HepG2 (cell line): ENCODE data around the gene SKIL.

Experiments used
- CEBPB ChIP-seq: IDR thresholded peaks from 2 replicates; pipeline ENCODE4 v1.6.1; 2011; ENCODE audit warnings: low read depth, low read length, improper control_type of control experiment, borderline replicate concordance
- CHD4 ChIP-seq: fragments of 200-600 bp; sonication (generic); IDR thresholded peaks from 2 replicates; pipeline ENCODE4 v1.7.0; 2017; ENCODE audit warnings: mild to moderate bottlenecking, low read length, borderline replicate concordance
- E2F1 ChIP-seq: sonication (generic); formaldehyde crosslinking; IDR thresholded peaks from 2 replicates; pipeline ENCODE4 v1.5.0; 2020; ENCODE audit warnings: missing genetic modification reagents
- FOXM1 ChIP-seq: sonication (generic); formaldehyde crosslinking; IDR thresholded peaks from 2 replicates; pipeline ENCODE4 v1.5.0; 2020; ENCODE audit warnings: missing genetic modification reagents
- GZF1 ChIP-seq: sonication (generic); formaldehyde crosslinking; IDR thresholded peaks from 2 replicates; pipeline ENCODE4 v1.5.1; 2020; ENCODE audit warnings: mild to moderate bottlenecking, missing genetic modification reagents
- RERE ChIP-seq: IDR thresholded peaks from 2 replicates; pipeline ENCODE4 v1.6.1; 2016; ENCODE audit warnings: low read depth, missing genetic modification reagents, missing compliant biosample characterization
- U2AF2 ChIP-seq: fragments of 200-400 bp; formaldehyde crosslinking; IDR thresholded peaks from 2 replicates; pipeline ENCODE4 v1.6.1; 2017; ENCODE audit warnings: low read depth, mild to moderate bottlenecking, low read length
- ZBTB21 ChIP-seq: sonication (generic); formaldehyde crosslinking; IDR thresholded peaks from 2 replicates; pipeline ENCODE4 v1.4.0; 2020; ENCODE audit warnings: missing genetic modification reagents
- ZBTB40 ChIP-seq, 2 experiments: fragments of 450-650 bp in 1 of 2; sonication (generic) in 1 of 2; formaldehyde crosslinking in 1 of 2; IDR thresholded peaks; 2 replicates each; pipeline versions ENCODE4 v1.6.1 to v1.8.0; 2016 to 2022; ENCODE audit warnings: antibody characterized with exemption in 1 of 2, mild to moderate bottlenecking in 1 of 2, missing genetic modification reagents in 1 of 2
- ZC3H4 ChIP-seq: sonication (generic); formaldehyde crosslinking; IDR thresholded peaks from 2 replicates; pipeline ENCODE4 v1.4.0; 2020; ENCODE audit warnings: missing genetic modification reagents, borderline replicate concordance
- ZNF138 ChIP-seq: sonication (generic); formaldehyde crosslinking; IDR thresholded peaks from 2 replicates; pipeline ENCODE4 v1.5.0; 2020; ENCODE audit warnings: mild to moderate bottlenecking, low read depth, missing genetic modification reagents
- TF ChIP-seq, protein P1 (sequence below): sonication (generic); formaldehyde crosslinking; IDR thresholded peaks from 2 replicates; pipeline ENCODE4 v1.4.0; 2020; ENCODE audit warnings: missing genetic modification reagents
- TF ChIP-seq, protein P2 (sequence below): sonication (generic); formaldehyde crosslinking; IDR thresholded peaks from 2 replicates; pipeline ENCODE4 v1.5.0; 2020; ENCODE audit warnings: mild to moderate bottlenecking, missing genetic modification reagents, moderate library complexity
- TF ChIP-seq, protein P3 (sequence below): sonication (generic); formaldehyde crosslinking; conservative IDR thresholded peaks from 2 replicates; pipeline ENCODE4 v1.8.1; 2023; ENCODE audit warnings: missing genetic modification reagents

DNA sequence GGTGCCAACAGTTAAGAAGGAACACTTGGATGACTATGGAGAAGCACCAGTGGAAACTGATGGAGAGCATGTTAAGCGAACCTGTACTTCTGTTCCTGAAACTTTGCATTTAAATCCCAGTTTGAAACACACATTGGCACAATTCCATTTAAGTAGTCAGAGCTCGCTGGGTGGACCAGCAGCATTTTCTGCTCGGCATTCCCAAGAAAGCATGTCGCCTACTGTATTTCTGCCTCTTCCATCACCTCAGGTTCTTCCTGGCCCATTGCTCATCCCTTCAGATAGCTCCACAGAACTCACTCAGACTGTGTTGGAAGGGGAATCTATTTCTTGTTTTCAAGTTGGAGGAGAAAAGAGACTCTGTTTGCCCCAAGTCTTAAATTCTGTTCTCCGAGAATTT lies 3.0 kb downstream of the SKIL start:
- TF ChIP-seq ZBTB40 (IDR thresholded peaks at IDR 0.05) (no peak), ZBTB40 (CRISPR knock-in tag; IDR thresholded peaks at IDR 0.05) (no peak), ZNF138 (CRISPR knock-in tag) (no peak), GZF1 (CRISPR knock-in tag) (no peak), CEBPB (no peak), U2AF2 (no peak), E2F1 (CRISPR knock-in tag) (no peak), ZC3H4 (CRISPR knock-in tag) (no peak), CHD4 (no peak), RERE (CRISPR knock-in tag) (no peak), FOXM1 (CRISPR knock-in tag) (no peak), ZBTB21 (CRISPR knock-in tag) (no peak)
- TF ChIP-seq, protein P1, sequence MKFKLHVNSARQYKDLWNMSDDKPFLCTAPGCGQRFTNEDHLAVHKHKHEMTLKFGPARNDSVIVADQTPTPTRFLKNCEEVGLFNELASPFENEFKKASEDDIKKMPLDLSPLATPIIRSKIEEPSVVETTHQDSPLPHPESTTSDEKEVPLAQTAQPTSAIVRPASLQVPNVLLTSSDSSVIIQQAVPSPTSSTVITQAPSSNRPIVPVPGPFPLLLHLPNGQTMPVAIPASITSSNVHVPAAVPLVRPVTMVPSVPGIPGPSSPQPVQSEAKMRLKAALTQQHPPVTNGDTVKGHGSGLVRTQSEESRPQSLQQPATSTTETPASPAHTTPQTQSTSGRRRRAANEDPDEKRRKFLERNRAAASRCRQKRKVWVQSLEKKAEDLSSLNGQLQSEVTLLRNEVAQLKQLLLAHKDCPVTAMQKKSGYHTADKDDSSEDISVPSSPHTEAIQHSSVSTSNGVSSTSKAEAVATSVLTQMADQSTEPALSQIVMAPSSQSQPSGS (CRISPR knock-in tag) = no peak
- TF ChIP-seq, protein P2, sequence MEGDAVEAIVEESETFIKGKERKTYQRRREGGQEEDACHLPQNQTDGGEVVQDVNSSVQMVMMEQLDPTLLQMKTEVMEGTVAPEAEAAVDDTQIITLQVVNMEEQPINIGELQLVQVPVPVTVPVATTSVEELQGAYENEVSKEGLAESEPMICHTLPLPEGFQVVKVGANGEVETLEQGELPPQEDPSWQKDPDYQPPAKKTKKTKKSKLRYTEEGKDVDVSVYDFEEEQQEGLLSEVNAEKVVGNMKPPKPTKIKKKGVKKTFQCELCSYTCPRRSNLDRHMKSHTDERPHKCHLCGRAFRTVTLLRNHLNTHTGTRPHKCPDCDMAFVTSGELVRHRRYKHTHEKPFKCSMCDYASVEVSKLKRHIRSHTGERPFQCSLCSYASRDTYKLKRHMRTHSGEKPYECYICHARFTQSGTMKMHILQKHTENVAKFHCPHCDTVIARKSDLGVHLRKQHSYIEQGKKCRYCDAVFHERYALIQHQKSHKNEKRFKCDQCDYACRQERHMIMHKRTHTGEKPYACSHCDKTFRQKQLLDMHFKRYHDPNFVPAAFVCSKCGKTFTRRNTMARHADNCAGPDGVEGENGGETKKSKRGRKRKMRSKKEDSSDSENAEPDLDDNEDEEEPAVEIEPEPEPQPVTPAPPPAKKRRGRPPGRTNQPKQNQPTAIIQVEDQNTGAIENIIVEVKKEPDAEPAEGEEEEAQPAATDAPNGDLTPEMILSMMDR (CRISPR knock-in tag) = no peak
- TF ChIP-seq, protein P3, sequence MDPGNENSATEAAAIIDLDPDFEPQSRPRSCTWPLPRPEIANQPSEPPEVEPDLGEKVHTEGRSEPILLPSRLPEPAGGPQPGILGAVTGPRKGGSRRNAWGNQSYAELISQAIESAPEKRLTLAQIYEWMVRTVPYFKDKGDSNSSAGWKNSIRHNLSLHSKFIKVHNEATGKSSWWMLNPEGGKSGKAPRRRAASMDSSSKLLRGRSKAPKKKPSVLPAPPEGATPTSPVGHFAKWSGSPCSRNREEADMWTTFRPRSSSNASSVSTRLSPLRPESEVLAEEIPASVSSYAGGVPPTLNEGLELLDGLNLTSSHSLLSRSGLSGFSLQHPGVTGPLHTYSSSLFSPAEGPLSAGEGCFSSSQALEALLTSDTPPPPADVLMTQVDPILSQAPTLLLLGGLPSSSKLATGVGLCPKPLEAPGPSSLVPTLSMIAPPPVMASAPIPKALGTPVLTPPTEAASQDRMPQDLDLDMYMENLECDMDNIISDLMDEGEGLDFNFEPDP (CRISPR knock-in tag) = no peak
